AG04449 (cell line): Measurements from ENCODE around the gene PFDN2.

Experiments
- CTCF ChIA-PET: fragments of 350-600 bp; formaldehyde crosslinking; extraction: SDS; loops from one replicate; lab custom pipeline; 2021; ENCODE audit warnings: antibody characterized with exemption; lab: Yijun Ruan, JAX
- POLR2A ChIA-PET: fragments of 400-600, 350-600 bp; formaldehyde crosslinking; extraction: SDS; loops from one replicate; lab custom pipeline; 2020; ENCODE audit warnings: antibody characterized with exemption, inconsistent platforms; lab: Yijun Ruan, JAX
- DNase-seq: peaks from one replicate; pipeline ENCODE4 v3.0.0-alpha.2; 2010; ENCODE audit warnings: low read depth, low spot score
- H3K4me3 ChIP-seq: 2 replicates; pipeline ENCODE4 v1.5.1; 2011; ENCODE audit warnings: low read depth, mild to moderate bottlenecking, control low read depth, low read length
- TF ChIP-seq, protein P1 (sequence below): IDR thresholded peaks from one replicate; pipeline ENCODE4 v1.5.1; 2011; ENCODE audit warnings: mild to moderate bottlenecking, moderate library complexity, low read length, control low read depth, inconsistent platforms; ENCODE audit not compliant: insufficient read depth; ENCODE audit errors: missing control alignments

Gene PFDN2, protein sequence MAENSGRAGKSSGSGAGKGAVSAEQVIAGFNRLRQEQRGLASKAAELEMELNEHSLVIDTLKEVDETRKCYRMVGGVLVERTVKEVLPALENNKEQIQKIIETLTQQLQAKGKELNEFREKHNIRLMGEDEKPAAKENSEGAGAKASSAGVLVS

DNA sequence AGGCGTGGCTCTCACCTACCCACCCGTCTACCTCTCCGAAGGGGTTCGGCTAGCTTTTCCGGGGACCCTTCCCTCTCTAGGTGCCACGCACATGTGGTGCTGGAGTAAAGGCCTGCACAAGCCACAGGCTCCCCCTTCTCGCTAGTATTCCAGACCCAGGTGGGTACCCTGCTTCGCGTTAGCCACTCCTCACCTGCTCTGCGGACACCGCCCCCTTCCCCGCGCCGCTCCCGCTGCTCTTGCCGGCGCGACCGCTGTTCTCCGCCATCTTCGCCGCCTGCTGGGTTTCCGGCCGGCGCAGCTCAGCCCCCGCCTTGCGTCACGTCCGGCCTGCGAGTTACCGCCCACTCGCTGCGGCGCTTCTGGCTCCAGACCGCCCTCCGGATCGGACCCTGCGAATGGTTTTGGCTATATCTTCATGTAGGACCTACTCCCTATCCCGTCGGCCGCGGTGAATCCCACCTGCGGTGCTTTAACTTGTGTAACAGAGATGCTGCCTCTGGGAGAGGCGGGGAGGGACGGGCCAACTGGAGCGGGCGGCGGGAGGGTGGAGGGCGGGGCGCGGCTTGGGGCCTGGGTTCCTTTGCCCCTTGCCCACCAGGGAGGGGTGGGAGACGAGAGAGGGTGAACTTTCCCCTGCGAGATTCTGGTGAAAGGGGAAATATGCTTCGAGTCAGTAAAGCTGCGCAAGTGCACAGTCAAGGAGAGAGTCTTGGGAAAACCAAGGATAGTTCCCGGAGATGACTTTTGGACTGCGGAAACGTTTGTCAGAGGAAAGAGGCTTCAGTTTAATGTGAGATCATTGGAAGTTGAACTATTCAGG, at the start of gene PFDN2, which contains the start of gene NIT1:
Gene PFDN2, minus strand, starts transcription at position 279 of the 823 bp plus-strand sequence. Its CDS starts 11 bp downstream, at position 268.
Gene NIT1, plus strand, starts transcription at position 347 of the 823 bp plus-strand sequence. Its CDS starts 72 bp downstream, at position 419.
- H3K4me3 ChIP-seq, result peak within 1 kb of the TSS; percentile 98
- DNase-seq, result no peak
- ChIA-PET CTCF (interaction anchor here (0.9 to 6.8 kb wide), 8 partner anchors 10 to 124 kb away, joined by 3 to 57 read pairs (median 4); partner anchors contain the start of gene KLHDC9), POLR2A (interaction anchor here (0.6 to 1.1 kb wide), 2 partner anchors 15 to 73 kb away, joined by 3 to 6 read pairs; no protein-coding TSS in a partner anchor)
- TF ChIP-seq, protein P1, sequence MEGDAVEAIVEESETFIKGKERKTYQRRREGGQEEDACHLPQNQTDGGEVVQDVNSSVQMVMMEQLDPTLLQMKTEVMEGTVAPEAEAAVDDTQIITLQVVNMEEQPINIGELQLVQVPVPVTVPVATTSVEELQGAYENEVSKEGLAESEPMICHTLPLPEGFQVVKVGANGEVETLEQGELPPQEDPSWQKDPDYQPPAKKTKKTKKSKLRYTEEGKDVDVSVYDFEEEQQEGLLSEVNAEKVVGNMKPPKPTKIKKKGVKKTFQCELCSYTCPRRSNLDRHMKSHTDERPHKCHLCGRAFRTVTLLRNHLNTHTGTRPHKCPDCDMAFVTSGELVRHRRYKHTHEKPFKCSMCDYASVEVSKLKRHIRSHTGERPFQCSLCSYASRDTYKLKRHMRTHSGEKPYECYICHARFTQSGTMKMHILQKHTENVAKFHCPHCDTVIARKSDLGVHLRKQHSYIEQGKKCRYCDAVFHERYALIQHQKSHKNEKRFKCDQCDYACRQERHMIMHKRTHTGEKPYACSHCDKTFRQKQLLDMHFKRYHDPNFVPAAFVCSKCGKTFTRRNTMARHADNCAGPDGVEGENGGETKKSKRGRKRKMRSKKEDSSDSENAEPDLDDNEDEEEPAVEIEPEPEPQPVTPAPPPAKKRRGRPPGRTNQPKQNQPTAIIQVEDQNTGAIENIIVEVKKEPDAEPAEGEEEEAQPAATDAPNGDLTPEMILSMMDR, result no peak

DNA sequence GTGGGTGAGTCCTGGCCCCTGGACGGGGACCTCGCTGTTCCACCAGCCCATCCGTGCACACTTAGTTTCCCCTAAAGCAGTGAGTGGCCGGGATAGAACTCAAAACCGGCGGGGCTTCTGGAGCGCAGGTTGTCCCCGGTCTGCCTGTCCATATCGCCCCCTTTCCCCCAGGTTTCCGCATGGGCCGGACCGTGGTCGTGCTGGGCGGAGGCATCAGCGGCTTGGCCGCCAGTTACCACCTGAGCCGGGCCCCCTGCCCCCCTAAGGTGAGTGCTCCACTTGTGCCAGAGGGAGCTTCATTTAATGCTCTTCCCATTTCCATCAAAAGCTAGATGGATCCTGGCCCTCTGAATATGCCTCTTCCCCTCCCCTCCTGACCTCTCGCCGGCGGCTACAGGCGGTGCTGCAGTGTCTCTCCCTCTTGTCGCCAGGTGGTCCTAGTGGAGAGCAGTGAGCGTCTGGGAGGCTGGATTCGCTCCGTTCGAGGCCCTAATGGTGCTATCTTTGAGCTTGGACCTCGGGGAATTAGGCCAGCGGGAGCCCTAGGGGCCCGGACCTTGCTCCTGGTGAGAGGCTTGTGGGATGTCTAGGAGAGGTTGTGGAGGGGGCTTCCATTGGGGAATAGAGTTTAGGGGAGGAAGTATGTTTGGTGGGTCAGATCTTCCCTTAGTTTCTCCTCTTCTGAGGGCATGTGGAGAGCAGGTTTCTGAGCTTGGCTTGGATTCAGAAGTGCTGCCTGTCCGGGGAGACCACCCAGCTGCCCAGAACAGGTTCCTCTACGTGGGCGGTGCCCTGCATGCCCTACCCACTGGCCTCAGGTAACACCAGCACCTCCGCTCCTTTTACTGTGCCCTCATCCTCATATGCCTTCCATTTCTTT, 49.1 kb upstream of the PFDN2 start:
- peak overlapping the region; percentile 93 for H3K4me3 ChIP-seq
- ChIA-PET CTCF (interaction anchor here (0.8 to 3.2 kb wide), 13 partner anchors 9 to 215 kb away, joined by 3 to 24 read pairs (median 5); partner anchors contain the start of genes B4GALT3, NDUFS2, TOMM40L and UFC1), POLR2A (interaction anchor here (0.6 to 2.1 kb wide), 5 partner anchors 9 to 153 kb away, joined by 3 to 10 read pairs (median 3); partner anchors contain the start of genes B4GALT3 and NDUFS2)
- TF ChIP-seq, protein P1, result no peak
- DNase-seq, result no peak

DNA sequence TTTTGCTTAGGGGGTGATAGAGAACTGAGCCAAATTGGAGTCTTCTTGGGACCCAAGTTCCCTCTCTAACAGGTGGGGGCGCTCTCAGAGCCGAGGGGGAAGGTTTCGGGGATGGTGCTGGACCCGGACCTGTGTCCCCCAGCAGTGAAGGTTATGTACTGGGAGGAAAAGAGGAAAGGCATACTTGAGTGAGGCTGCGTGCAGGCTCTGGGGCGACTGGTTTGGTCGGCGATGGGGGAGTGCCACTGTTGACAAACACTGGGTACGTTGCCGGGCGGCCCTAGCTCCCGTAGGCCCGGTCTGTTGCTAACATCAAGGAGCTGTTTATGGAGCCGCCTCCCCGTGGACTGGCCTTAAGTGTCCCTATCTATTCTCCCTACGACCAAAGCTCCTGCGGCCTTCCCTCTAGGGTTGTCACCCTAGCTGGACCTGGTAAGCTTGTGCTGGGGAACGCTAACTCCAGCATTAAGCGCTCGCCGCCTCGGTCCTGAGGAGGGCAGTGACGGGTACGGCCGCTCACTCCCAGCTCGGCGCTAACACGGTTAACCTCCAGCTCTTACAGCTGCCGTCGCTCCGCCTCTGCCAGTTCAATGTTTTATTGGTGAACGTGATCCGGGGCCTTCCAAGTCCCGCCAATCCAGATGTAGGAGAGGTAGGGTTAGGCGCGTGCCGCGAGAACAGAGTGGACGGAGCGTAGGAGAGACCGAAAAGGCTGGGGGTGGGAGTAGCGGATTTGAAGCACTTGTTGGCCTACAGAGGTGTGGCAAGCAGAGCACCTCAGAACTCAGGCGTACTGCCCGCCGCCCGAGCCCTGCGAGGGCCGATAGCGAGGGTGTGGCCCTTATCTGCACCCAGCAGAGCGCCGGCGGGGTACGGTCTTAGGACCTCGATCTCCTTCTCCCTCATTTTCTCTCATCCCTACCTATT, 48.2 kb upstream of the PFDN2 start, which contains the start of gene PPOX:
Gene PPOX, plus strand, starts transcription at position 685 of the 927 bp plus-strand sequence. CDS start 422 bp downstream, outside the sequence.
- ChIA-PET POLR2A (interaction anchor here (0.8 to 2.1 kb wide), 6 partner anchors 8 to 33 kb away, joined by 3 to 10 read pairs (median 4); partner anchors contain the start of genes B4GALT3, DEDD and UFC1), CTCF (interaction anchor here (0.7 to 3.2 kb wide), 18 partner anchors 9 to 216 kb away, joined by 3 to 24 read pairs (median 4); partner anchors contain the start of genes B4GALT3, NDUFS2, TOMM40L and UFC1)
- TF ChIP-seq, protein P1, result peak; percentile 52
- peak within 1 kb of the TSS; percentile 93 for H3K4me3 ChIP-seq
- DNase-seq, result peak; percentile 91

DNA sequence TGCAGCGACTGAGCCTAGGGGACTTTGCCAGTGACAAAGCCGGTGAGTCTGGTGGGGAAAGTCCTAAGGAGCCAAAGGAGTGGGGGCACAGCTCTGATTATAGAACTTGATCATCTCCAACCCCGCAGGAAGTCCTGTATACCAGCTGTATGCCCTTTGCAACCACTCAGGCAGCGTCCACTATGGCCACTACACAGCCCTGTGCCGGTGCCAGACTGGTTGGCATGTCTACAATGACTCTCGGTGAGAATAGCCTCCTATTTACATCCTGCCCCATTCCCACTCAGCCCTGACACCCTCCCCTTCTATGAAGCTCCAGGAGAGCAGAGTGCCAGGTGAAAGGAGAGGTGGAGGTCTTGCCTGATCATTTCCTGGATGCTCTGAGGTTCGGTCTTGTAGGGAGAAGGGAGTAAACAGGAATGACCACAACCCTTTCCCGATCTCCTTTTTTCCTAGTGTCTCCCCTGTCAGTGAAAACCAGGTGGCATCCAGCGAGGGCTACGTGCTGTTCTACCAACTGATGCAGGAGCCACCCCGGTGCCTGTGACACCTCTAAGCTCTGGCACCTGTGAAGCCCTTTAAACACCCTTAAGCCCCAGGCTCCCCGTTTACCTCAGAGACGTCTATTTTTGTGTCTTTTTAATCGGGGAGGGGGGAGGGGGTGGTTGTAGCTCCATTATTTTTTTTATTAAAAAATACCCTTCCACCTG, 47.2 kb upstream of the PFDN2 start:
- peak overlapping the region; percentile 93 for H3K4me3 ChIP-seq
- ChIA-PET CTCF (interaction anchor here (0.7 to 3.2 kb wide), 15 partner anchors 8 to 217 kb away, joined by 3 to 24 read pairs (median 7); partner anchors contain the start of genes B4GALT3, NDUFS2, TOMM40L and UFC1), POLR2A (interaction anchor here (0.9 to 2.1 kb wide), 4 partner anchors 12 to 32 kb away, joined by 3 to 10 read pairs (median 6); partner anchors contain the start of genes B4GALT3, DEDD and UFC1)
- DNase-seq, result no peak
- TF ChIP-seq, protein P1, result no peak
